HEK293 (cell line): ENCODE data around the gene NSUN6.

Source experiments
- GLI4 ChIP-seq: fragments of 450-650 bp; formaldehyde crosslinking; IDR thresholded peaks from 2 replicates; pipeline ENCODE4 v1.5.1; 2016; ENCODE audit warnings: missing biosample characterization, missing genetic modification characterization
- MEIS1 ChIP-seq: sonication (generic); formaldehyde crosslinking; IDR thresholded peaks from 2 replicates; pipeline ENCODE4 v1.8.1; 2022; ENCODE audit warnings: missing genetic modification reagents, mild to moderate bottlenecking, borderline replicate concordance
- OVOL3 ChIP-seq: fragments of 450-650 bp; formaldehyde crosslinking; IDR thresholded peaks from 2 replicates; pipeline ENCODE4 v1.5.1; 2016; ENCODE audit warnings: missing biosample characterization, missing genetic modification characterization
- REST ChIP-seq: fragments of 450-650 bp; formaldehyde crosslinking; IDR thresholded peaks from 2 replicates; pipeline ENCODE4 v1.5.1; 2016; ENCODE audit warnings: missing biosample characterization, missing genetic modification characterization
- TCF7L2 ChIP-seq: IDR thresholded peaks from 2 replicates; pipeline ENCODE4 v1.6.1; 2011; ENCODE audit warnings: low read depth, mild to moderate bottlenecking, inconsistent platforms, low read length, moderate library complexity, borderline replicate concordance
- ZNF133 ChIP-seq: fragments of 450-650 bp; formaldehyde crosslinking; IDR thresholded peaks from 2 replicates; pipeline ENCODE4 v1.5.1; 2016; ENCODE audit warnings: missing biosample characterization, missing genetic modification characterization
- ZNF274 ChIP-seq, 2 experiments: fragments of 200-500 bp in 1 of 2; fragments of 450-650 bp in 1 of 2; sonication (Bioruptor generic) in 1 of 2; formaldehyde crosslinking in 1 of 2; IDR thresholded peaks; 2 replicates each; pipeline versions ENCODE4 v1.5.1 to v1.6.1; 2014 to 2016; ENCODE audit warnings: borderline replicate concordance in 1 of 2, inconsistent platforms in 1 of 2, low read length in 1 of 2, missing biosample characterization in 1 of 2, missing genetic modification characterization in 1 of 2
- ZNF416 ChIP-seq: fragments of 450-650 bp; formaldehyde crosslinking; IDR thresholded peaks from 2 replicates; pipeline ENCODE4 v1.5.1; 2016; ENCODE audit warnings: missing biosample characterization, missing genetic modification characterization
- ZNF561 ChIP-seq: fragments of 450-650 bp; IDR thresholded peaks from 2 replicates; pipeline ENCODE4 v1.5.1; 2018; ENCODE audit warnings: missing biosample characterization, missing genetic modification characterization, borderline replicate concordance
- ZNF658 ChIP-seq: fragments of 450-650 bp; formaldehyde crosslinking; IDR thresholded peaks from 2 replicates; pipeline ENCODE4; 2016; ENCODE audit warnings: missing biosample characterization, missing genetic modification characterization
- TF ChIP-seq, protein P1 (sequence below): fragments of 450-650 bp; formaldehyde crosslinking; IDR thresholded peaks from 2 replicates; pipeline ENCODE4 v1.5.1; 2016; ENCODE audit warnings: missing biosample characterization, missing genetic modification characterization
- TF ChIP-seq, protein P2 (sequence below): fragments of 450-650 bp; formaldehyde crosslinking; IDR thresholded peaks from 2 replicates; pipeline ENCODE4 v1.5.1; 2016; ENCODE audit warnings: missing biosample characterization, missing genetic modification characterization

DNA sequence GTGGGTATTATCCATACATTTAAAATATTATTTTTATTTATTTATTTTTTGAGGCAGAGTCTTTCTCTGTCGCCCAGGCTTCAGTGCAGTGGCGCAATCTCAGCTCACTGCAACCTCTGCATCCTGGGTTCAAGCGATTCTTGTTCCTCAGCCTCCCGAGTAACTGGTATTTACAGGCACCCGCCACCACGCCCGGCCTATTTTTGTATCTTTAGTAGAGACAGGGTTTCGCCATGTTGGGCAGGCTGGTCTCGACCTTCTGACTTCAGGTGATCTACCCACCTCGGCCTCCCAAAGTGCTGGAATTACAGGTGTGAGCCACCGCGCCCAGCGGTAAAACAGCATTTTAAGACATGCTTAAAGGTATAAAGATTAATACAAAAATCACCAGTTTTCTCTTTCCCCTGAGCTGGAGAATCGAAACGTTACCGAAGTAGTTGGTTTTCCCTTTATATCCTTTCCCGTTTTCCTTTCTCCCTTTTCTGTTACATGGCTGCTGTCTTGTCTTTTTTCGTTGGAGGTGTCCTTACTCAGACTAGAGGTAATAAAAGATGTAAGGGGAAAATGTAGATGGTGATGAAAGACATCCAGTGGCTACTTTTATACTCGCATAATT lies 9.5 kb upstream of the NSUN6 start:
- TF ChIP-seq ZNF133 (no peak), ZNF658 (tag by site-specific recombination) (no peak), REST (tag by site-specific recombination) (no peak), OVOL3 (tag by site-specific recombination) (no peak), ZNF561 (tag by site-specific recombination) (no peak), ZNF416 (tag by site-specific recombination) (no peak), ZNF274 (IDR thresholded peaks at IDR 0.05; ENCODE audit: low read length) (no peak), ZNF274 (tag by site-specific recombination; IDR thresholded peaks at IDR 0.05; ENCODE audit: borderline replicate concordance) (no peak), GLI4 (tag by site-specific recombination) (no peak), TCF7L2 (no peak), MEIS1 (CRISPR knock-in tag) (no peak)
- TF ChIP-seq, protein P1, sequence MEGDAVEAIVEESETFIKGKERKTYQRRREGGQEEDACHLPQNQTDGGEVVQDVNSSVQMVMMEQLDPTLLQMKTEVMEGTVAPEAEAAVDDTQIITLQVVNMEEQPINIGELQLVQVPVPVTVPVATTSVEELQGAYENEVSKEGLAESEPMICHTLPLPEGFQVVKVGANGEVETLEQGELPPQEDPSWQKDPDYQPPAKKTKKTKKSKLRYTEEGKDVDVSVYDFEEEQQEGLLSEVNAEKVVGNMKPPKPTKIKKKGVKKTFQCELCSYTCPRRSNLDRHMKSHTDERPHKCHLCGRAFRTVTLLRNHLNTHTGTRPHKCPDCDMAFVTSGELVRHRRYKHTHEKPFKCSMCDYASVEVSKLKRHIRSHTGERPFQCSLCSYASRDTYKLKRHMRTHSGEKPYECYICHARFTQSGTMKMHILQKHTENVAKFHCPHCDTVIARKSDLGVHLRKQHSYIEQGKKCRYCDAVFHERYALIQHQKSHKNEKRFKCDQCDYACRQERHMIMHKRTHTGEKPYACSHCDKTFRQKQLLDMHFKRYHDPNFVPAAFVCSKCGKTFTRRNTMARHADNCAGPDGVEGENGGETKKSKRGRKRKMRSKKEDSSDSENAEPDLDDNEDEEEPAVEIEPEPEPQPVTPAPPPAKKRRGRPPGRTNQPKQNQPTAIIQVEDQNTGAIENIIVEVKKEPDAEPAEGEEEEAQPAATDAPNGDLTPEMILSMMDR, result no peak
- TF ChIP-seq, protein P2, sequence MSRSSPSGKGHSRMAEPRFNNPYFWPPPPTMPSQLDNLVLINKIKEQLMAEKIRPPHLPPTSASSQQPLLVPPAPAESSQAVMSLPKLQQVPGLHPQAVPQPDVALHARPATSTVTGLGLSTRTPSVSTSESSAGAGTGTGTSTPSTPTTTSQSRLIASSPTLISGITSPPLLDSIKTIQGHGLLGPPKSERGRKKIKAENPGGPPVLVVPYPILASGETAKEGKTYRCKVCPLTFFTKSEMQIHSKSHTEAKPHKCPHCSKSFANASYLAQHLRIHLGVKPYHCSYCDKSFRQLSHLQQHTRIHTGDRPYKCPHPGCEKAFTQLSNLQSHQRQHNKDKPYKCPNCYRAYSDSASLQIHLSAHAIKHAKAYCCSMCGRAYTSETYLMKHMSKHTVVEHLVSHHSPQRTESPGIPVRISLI (tag by site-specific recombination), result no peak
